PC-3 (cell line): ENCODE data around the gene ARSB.

ENCODE experiments used
- CTCF ChIP-seq: fragments of 300-600 bp; sonication (generic); conservative IDR thresholded peaks from 2 replicates; pipeline ENCODE4 v1.5.1; 2017; ENCODE audit warnings: antibody characterized with exemption, low read depth, mild to moderate bottlenecking, low read length
- EZH2 ChIP-seq: fragments of 300-600 bp; sonication (generic); IDR thresholded peaks from one replicate; pipeline ENCODE4 v1.6.1; 2017; ENCODE audit warnings: antibody characterized with exemption, mild to moderate bottlenecking, low read length; ENCODE audit not compliant: unreplicated experiment
- EZH2phosphoT487 ChIP-seq: fragments of 300-600 bp; sonication (generic); IDR thresholded peaks from 2 replicates; pipeline ENCODE4 v1.6.1; 2018; ENCODE audit warnings: mild to moderate bottlenecking, antibody characterized with exemption, low read length, borderline replicate concordance

GRCh38 chr5:78777901-78778300, 207.2 kb downstream of the ARSB start:
- TF ChIP-seq CTCF (no peak), EZH2 (no peak), EZH2phosphoT487 (no peak)
